Neural progenitor cell (in vitro differentiated cells): ENCODE data around the gene GAGE12D.
"Not testable (repeated sequence)": the region's sequence is repeated elsewhere in the genome, so short reads cannot be mapped to it uniquely, and the experiment has no call there.

Experiments
- CTCF ChIP-seq: fragments of 200-600 bp; sonication (generic); IDR thresholded peaks from 2 replicates; pipeline ENCODE4 v1.5.1; 2017; ENCODE audit warnings: antibody characterized with exemption, mild to moderate bottlenecking
- EZH2 ChIP-seq: fragments of 200-600 bp; sonication (generic); IDR thresholded peaks from 2 replicates; pipeline ENCODE4 v1.6.1; 2017; ENCODE audit warnings: antibody characterized with exemption, mild to moderate bottlenecking, moderate library complexity
- EZH2phosphoT487 ChIP-seq: fragments of 200-600 bp; sonication (generic); IDR thresholded peaks from 2 replicates; pipeline ENCODE4 v1.6.1; 2017; ENCODE audit warnings: antibody characterized with exemption

GRCh38 chrX:49541433-49541832 lies at the start of gene GAGE12D:
- not testable (repeated sequence) for TF ChIP-seq CTCF, EZH2, EZH2phosphoT487
